GM18508 (cell line): ENCODE results near the gene POLR3H.
"Not testable (repeated sequence)": the region's sequence is repeated elsewhere in the genome, so short reads cannot be mapped to it uniquely, and the experiment has no call there.

Experiments
- ATAC-seq: cut with Tn5 transposase; IDR thresholded peaks from one replicate; pipeline ENCODE4 v1.9.1; 2021; ENCODE audit warnings: moderate number of reproducible peaks; ENCODE audit not compliant: insufficient read depth, unreplicated experiment

The POLR3H gene, protein sequence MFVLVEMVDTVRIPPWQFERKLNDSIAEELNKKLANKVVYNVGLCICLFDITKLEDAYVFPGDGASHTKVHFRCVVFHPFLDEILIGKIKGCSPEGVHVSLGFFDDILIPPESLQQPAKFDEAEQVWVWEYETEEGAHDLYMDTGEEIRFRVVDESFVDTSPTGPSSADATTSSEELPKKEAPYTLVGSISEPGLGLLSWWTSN

DNA sequence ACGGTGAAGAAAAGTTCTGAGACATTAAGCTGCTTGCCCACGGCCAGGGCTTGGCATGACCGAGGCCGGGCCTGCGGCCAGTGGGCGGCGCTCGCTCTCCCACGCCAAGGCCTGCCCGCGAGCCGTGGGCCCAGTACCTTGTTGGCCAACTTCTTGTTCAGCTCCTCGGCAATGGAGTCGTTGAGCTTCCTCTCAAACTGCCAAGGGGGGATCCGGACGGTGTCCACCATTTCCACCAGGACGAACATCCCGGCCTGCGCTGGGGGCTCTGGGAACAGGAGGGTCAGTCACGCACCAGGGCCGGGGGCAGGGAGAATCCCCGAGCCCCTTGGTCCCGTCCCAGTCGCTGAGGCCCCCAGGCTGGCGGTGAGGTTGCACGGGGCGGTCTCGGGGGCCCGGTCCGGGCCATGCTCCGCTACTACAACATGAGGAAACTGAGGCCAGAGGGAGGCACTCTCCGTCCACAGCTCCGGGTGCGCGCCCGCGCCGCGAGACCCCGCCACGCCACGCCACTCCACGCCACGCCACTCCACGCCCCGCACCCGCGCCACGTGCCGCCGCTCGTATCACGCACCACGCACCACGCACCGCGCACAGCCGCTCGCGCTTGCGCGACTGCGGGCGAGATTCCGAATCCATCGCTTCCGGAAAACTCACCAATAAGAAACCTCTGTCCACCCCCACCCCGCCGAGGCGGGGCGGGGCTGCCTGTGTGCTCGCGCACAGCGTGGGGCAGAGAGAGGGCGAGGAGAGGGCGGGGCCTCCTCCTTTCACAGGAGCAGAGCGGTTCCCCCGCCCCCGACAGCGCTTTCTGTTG is at the start of gene POLR3H:
Gene POLR3H, minus strand, starts transcription at position 617 of the 817 bp plus-strand sequence. Its CDS starts 369 bp downstream, at position 248.
- ATAC-seq, result peak; percentile 69

DNA sequence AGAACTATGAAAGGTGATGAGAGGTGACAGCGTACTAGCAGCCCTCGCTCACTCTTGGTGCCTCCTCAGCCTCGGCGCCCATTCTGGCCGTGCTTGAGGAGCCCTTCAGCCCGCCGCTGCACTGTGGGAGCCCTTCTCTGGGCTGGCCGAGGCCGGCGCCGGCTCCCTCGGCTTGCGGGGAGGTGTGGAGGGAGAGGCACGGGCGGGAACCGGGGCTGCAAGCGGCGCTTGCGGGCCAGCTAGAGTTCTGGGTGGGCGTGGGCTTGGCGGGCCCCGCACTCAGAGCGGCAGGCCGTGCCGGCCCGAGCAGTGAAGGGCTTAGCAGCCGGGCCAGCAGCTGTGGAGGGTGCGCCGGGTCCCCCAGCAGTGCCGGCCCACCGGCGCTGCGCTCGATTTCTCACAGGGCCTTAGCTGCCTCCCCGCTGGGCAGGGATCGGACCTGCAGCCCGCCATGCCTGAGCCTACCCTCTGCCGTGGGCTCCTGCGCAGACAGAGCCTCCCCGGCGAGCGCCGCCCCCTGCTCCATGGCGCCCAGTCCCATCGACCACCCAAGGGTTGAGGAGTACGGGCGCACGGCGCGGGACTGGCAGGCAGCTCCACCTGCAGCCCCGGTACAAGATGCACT is 49.2 kb upstream of the POLR3H start:
- not testable (repeated sequence) for ATAC-seq

- peak; percentile 71 for ATAC-seq
Observed at GRCh38 chr22:41589391-41590241, 45.3 kb upstream of the POLR3H start, which contains the start of gene PMM1. TSS of gene PMM1 (minus strand) at chr22:41589840. CDS start at chr22:41589805, 35 bp downstream.

GRCh38 chr22:41587347-41587723 is 43.1 kb upstream of the POLR3H start:
- no peak for ATAC-seq

DNA sequence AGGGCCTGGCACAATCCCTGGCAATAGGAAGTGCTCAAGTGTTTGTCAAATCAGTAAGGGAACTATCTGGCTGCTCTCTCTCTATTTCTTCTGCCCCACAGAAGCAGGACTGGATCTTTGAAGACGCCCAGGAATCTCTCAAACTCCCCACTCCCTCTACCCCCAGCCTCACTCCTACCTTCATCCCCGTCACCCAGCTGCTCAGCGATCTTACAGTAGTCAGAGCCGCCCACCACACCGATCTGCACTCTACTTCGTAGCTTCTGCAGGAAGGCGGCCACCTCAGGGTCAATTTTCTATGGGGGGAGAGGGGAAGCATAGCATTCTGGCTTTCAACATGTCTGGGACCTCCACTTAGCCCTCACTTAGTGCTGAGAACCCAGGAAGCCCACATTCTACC is 41.6 kb upstream of the POLR3H start:
- no peak for ATAC-seq

- no peak for ATAC-seq
Observed at GRCh38 chr22:41584881-41585280, 40.6 kb upstream of the POLR3H start.

GRCh38 chr22:41582694-41583093 is 38.4 kb upstream of the POLR3H start:
- no peak for ATAC-seq

DNA sequence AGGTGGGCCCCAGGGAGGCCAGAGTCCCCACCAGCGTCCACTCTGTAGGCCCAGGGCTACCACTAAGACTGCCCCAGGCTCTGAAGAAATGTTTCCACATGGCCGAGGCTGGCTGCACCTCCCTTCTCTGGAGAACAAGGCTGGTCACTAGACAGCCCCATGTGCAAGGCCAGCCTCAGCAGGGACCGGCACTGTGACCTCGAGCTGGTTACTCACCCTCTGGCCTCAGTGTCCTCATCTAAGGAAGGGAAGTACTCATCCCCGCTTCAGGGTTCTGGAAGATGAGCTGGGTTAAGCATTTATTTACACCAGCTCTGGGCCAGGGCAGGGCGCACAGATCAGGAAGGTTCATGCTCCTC is 35.7 kb upstream of the POLR3H start:
- no peak for ATAC-seq

GRCh38 chr22:41579297-41579996 is 35.2 kb upstream of the POLR3H start:
- no peak for ATAC-seq

GRCh38 chr22:41578818-41579217 is 34.5 kb upstream of the POLR3H start:
- no peak for ATAC-seq

GRCh38 chr22:41578114-41578513 is 33.8 kb upstream of the POLR3H start:
- ATAC-seq, result no peak

DNA sequence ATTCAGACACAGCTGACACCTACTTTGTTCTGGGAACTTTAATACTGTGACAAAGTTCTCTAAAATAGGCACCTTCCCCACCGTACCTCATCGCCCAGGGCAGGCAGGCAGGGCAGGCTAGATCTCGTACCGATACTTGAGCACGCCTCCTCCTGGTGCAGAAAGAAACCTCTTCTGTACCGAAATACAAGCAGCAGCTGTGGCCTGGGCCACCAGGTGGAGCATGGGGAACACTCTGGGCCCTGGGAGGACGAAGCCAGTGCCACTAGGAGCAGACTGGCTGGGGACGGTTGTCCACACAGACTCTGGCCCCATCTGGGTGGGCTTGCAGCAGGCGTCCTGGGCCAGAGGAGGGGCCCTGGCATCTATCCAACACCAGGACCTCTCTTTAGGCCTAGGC is 32.6 kb upstream of the POLR3H start:
- no peak for ATAC-seq

GRCh38 chr22:41575533-41575932 is 31.3 kb upstream of the POLR3H start:
- no peak for ATAC-seq

DNA sequence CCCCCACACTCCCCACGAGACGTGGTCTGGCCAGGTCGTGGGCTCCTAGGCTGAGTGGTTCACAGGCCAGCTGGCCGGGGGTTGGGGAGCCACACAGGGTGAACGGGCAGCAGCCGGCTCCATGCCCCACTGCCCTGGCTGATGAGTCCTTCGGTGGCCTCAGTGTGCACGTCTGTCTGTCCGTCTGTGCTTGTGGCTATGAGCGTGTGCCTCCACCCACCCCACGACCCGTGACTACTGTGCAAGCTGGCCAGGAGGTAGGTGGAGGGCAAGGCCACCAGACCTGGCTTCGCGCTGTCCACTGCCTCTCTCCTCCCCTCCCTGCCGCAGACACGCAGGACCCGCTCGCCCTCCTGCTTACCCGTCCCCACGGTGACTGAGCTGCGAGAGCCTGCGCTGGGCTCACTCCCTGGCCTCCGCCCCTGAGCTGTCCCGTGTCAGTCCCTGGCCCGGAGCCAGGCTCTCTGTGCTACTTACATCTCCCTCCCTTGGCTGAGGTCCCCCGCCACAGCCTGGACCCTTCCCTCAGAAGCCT is 30.6 kb upstream of the POLR3H start:
- ATAC-seq, result no peak

DNA sequence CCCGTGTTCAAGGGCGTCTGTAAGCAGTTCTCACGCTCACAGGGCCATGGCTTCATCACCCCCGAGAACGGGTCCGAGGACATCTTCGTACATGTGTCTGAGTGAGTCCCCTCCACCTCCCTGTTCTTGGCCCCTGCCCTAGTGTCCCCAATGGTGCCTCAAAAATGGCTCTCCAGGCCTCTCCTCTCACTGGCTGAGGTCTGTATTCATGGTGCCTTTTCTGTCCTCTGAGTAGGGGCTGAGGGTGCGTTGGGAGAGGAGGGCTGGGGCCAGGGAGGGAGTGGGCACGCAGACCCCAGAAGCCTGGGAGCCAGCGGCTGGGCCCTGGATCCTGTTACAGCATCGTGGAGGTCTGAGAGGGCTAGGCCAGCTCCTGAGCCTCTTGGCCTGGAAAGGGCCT is 29.4 kb upstream of the POLR3H start:
- ATAC-seq, result no peak

DNA sequence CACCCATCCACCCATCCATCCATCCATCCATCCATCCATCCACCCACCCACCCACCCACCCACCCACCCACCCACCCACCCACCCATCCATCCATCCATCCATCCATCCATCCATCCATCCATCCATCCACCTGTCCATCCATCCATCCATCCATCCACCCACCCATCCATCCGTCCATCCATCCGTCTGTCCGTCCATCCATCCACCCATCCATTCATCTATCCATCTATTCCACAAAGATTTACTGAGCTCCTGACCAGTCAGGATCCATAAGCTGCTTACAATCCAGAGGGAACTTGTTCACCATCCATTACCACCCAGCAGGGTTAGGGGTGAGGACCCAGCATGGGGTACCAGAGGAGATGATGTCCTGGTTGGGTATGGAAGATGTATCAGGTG is 28.0 kb upstream of the POLR3H start:
- ATAC-seq, result not testable (repeated sequence)

DNA sequence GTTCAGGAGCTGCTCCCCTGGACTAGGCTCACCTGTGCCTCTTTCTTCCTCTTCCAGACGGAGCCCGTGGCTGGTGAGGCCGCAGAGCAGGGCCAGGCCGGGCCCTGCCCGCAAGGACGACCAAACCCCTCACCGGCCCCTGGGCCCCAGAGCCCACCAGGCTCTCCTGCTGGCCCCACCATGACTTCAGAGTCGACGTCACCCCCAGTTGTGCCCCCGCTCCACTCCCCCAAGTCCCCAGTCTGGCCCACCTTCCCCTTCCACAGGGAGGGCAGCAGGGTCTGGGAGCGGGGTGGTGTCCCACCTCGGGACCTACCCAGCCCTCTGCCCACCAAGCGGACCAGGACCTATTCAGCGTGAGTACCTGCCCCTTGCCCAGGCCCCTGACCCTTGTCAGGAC is 27.5 kb upstream of the POLR3H start:
- ATAC-seq, result no peak

DNA sequence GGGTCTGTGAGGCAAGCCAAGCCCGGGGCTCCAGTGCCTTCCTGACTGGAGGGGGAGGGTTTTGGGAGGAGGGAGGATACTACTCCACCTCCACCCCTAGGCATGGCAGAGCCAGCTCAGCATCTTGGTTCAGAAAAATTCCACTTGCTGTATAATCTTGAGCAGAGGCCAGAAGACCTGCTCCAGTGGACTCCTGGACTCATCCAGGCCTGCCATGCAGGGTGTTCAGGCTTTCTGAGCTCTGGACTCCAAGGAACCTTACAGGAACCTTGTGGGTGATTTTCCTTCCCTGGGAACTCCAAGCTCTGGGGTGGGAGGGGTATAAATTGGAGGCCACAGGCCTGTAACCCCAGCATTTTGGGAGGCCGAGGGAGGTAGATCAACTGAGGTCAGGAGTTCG is 26.0 kb upstream of the POLR3H start:
- ATAC-seq, result no peak

DNA sequence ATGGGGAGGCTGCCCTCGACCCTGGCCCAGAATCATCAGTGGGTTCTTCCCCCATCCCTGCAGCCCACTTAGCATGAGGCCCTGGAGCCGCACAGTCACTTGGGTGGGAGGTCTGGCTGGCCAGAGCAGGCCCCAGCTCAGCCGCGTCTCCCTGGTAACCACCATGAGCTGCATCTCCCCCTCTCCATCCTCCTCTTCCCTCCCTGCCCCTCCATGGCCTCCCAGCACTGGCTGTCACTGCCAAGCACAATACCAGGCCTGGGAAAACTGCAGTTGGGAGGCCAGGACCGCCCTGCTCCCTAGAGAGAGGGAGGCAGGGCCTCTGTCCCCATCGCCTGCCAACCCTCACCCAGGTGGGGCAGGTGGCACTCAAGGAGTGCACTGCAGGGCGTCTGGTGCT is 24.5 kb upstream of the POLR3H start:
- no peak for ATAC-seq

- no peak for ATAC-seq
Observed at GRCh38 chr22:41567512-41567768, 23.2 kb upstream of the POLR3H start.
